HCT116 (cell line): ENCODE results near the gene LRRK1.

Experiments
- CBX3 ChIP-seq: IDR thresholded peaks from 2 replicates; pipeline ENCODE4 v1.6.1; 2012; ENCODE audit warnings: low read depth
- CTCF ChIP-seq, 3 experiments: fragments of 200-600 bp in 1 of 3; sonication (generic) in 1 of 3; IDR thresholded peaks in 2 of 3; conservative IDR thresholded peaks in 1 of 3; 2 replicates each; pipeline ENCODE4 v1.5.1; 2012 to 2017; ENCODE audit warnings: low read depth in 2 of 3, low read length in 2 of 3, antibody characterized with exemption in 1 of 3, borderline replicate concordance in 1 of 3, control low read depth in 1 of 3, mild to moderate bottlenecking in 1 of 3, mixed read lengths in 1 of 3, mixed run types in 1 of 3, moderate library complexity in 1 of 3; ENCODE audit not compliant: insufficient read depth in 1 of 3
- EZH2 ChIP-seq: fragments of 200-600 bp; sonication (generic); IDR thresholded peaks from 2 replicates; pipeline ENCODE4 v1.6.1; 2017; ENCODE audit warnings: antibody characterized with exemption, mixed run types
- EZH2phosphoT487 ChIP-seq: fragments of 200-600 bp; IDR thresholded peaks from 2 replicates; pipeline ENCODE4 v1.6.1; 2018; ENCODE audit warnings: antibody characterized with exemption, borderline replicate concordance
- POLR2A ChIP-seq: IDR thresholded peaks from 2 replicates; pipeline ENCODE4 v1.7.0; 2011; ENCODE audit warnings: borderline replicate concordance; ENCODE audit not compliant: insufficient read depth, insufficient read length; ENCODE audit errors: extremely low read depth
- POLR2AphosphoS5 ChIP-seq: IDR thresholded peaks from 2 replicates; pipeline ENCODE4 v1.6.1; 2011; ENCODE audit warnings: mild to moderate bottlenecking, low read depth, low read length, moderate library complexity
- RAD21 ChIP-seq: IDR thresholded peaks from 2 replicates; pipeline ENCODE4 v1.6.1; 2012; ENCODE audit warnings: low read depth, mild to moderate bottlenecking
- REST ChIP-seq: IDR thresholded peaks from 2 replicates; pipeline ENCODE4 v1.6.1; 2012; ENCODE audit warnings: low read depth
- TF ChIP-seq, protein P1 (sequence below): IDR thresholded peaks from 2 replicates; pipeline ENCODE4 v1.6.1; 2011; ENCODE audit warnings: mild to moderate bottlenecking, low read length, moderate library complexity; ENCODE audit not compliant: insufficient replicate concordance; ENCODE audit errors: extremely low read depth

DNA sequence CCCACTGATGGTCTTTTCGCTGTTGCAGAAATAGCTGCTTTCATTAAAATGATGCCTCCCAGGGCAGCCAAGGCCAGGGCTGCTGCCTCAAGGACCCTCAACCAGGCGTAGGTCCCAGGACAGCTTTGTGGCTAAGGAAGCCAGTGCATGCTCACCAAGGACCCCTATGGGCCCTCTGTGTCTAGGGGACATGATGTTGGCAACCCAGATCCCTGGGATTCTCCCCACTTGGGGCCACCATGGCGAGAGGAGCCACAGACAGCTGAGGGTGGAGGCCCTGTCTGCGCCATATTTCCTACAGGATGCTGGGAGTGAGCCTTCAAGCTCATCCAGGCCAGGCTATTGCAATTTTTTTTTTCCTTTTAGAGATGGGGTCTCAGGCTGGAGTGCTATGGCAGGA is 195.5 kb downstream of the LRRK1 start:
- TF ChIP-seq, protein P1, sequence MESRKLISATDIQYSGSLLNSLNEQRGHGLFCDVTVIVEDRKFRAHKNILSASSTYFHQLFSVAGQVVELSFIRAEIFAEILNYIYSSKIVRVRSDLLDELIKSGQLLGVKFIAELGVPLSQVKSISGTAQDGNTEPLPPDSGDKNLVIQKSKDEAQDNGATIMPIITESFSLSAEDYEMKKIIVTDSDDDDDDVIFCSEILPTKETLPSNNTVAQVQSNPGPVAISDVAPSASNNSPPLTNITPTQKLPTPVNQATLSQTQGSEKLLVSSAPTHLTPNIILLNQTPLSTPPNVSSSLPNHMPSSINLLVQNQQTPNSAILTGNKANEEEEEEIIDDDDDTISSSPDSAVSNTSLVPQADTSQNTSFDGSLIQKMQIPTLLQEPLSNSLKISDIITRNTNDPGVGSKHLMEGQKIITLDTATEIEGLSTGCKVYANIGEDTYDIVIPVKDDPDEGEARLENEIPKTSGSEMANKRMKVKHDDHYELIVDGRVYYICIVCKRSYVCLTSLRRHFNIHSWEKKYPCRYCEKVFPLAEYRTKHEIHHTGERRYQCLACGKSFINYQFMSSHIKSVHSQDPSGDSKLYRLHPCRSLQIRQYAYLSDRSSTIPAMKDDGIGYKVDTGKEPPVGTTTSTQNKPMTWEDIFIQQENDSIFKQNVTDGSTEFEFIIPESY: no peak
- TF ChIP-seq CTCF (IDR thresholded peaks at IDR 0.05 in 2 of 3, conservative IDR thresholded peaks at IDR 0.05 in 1 of 3; ENCODE audit: borderline replicate concordance in 1 of 3, insufficient read depth in 1 of 3, low read depth in 2 of 3, low read length in 2 of 3): no peak
- no peak for TF ChIP-seq POLR2A
- TF ChIP-seq POLR2AphosphoS5: no peak
- TF ChIP-seq REST: no peak
- TF ChIP-seq RAD21: no peak
- no peak for TF ChIP-seq CBX3
- no peak for TF ChIP-seq EZH2
- TF ChIP-seq EZH2phosphoT487: no peak
